ENCODE data around the gene SEMA3D.
A peak's percentile ranks its signal among the peaks of the same experiment; 100 is the strongest.

SEMA3D gene

GRCh38 chr7:85186521-85187241 is at the start of gene SEMA3D:
TSS of gene SEMA3D (minus strand) at chr7:85187056. CDS start at chr7:85121891, 65,165 bp downstream.
- H3K4me1 Mint-ChIP-seq (ENCODE audit: low read depth): peaks cover 7% of the 10 kb centered on the region
- H3K9me3 Mint-ChIP-seq: peaks cover 7% of the 10 kb centered on the region
- H3K4me3 Mint-ChIP-seq: peak within 1 kb of the TSS; percentile 64
- no peak within 1 kb of the TSS for H3K27ac Mint-ChIP-seq
- H3K36me3 Mint-ChIP-seq (ENCODE audit: low read depth): no peaks in the 10 kb centered on the region
- H3K27me3 Mint-ChIP-seq: peaks cover 31% of the 10 kb centered on the region

GRCh38 chr7:85234730-85235129 is 47.9 kb upstream of the SEMA3D start:
- no peaks in the 10 kb centered on the region for H3K27me3 Mint-ChIP-seq
- H3K9me3 Mint-ChIP-seq: peaks cover 3% of the 10 kb centered on the region
- peaks cover 7% of the 10 kb centered on the region for H3K4me1 Mint-ChIP-seq (ENCODE audit: low read depth)

GRCh38 chr7:85232068-85232467 is 45.2 kb upstream of the SEMA3D start:
- no peaks in the 10 kb centered on the region for H3K27me3 Mint-ChIP-seq
- no peaks in the 10 kb centered on the region for H3K36me3 Mint-ChIP-seq (ENCODE audit: low read depth)
- H3K9me3 Mint-ChIP-seq: no peaks in the 10 kb centered on the region
- H3K4me1 Mint-ChIP-seq (ENCODE audit: low read depth): peaks cover 7% of the 10 kb centered on the region
- H3K27ac Mint-ChIP-seq: no peak overlapping the region
- no peak overlapping the region for H3K4me3 Mint-ChIP-seq

More at GRCh38 chr7:85234730-85235129, 47.9 kb upstream of the SEMA3D start:
- Mint-ChIP-seq H3K36me3 (ENCODE audit: low read depth) (no peaks in the 10 kb centered on the region), H3K4me3 (no peak overlapping the region), H3K27ac (no peak overlapping the region)

- Mint-ChIP-seq H3K9me3 (no peaks in the 10 kb centered on the region), H3K27ac (no peak overlapping the region), H3K4me3 (no peak overlapping the region), H3K27me3 (no peaks in the 10 kb centered on the region), H3K36me3 (ENCODE audit: low read depth) (no peaks in the 10 kb centered on the region), H3K4me1 (ENCODE audit: low read depth) (peaks cover 7% of the 10 kb centered on the region)
These were observed 43.8 kb upstream of the SEMA3D start for GRCh38 chr7:85230623-85231022.

GRCh38 chr7:85229544-85229943 is 42.7 kb upstream of the SEMA3D start:
- H3K27me3 Mint-ChIP-seq: no peaks in the 10 kb centered on the region
- H3K4me3 Mint-ChIP-seq: no peak overlapping the region
- no peak overlapping the region for H3K27ac Mint-ChIP-seq
- peaks cover 7% of the 10 kb centered on the region for H3K4me1 Mint-ChIP-seq (ENCODE audit: low read depth)
- H3K36me3 Mint-ChIP-seq (ENCODE audit: low read depth): no peaks in the 10 kb centered on the region
- H3K9me3 Mint-ChIP-seq: no peaks in the 10 kb centered on the region

- H3K4me3 Mint-ChIP-seq: no peak overlapping the region
- H3K27me3 Mint-ChIP-seq: no peaks in the 10 kb centered on the region
- H3K27ac Mint-ChIP-seq: no peak overlapping the region
- peaks cover 7% of the 10 kb centered on the region for H3K4me1 Mint-ChIP-seq (ENCODE audit: low read depth)
- H3K9me3 Mint-ChIP-seq: no peaks in the 10 kb centered on the region
- no peaks in the 10 kb centered on the region for H3K36me3 Mint-ChIP-seq (ENCODE audit: low read depth)
These were observed 39.7 kb upstream of the SEMA3D start for GRCh38 chr7:85226361-85227085.

GRCh38 chr7:85224171-85224570 is 37.3 kb upstream of the SEMA3D start:
- Mint-ChIP-seq H3K36me3 (ENCODE audit: low read depth) (no peaks in the 10 kb centered on the region), H3K27me3 (no peaks in the 10 kb centered on the region), H3K9me3 (no peaks in the 10 kb centered on the region), H3K4me3 (no peak overlapping the region), H3K4me1 (ENCODE audit: low read depth) (no peaks in the 10 kb centered on the region), H3K27ac (no peak overlapping the region)

- H3K27ac Mint-ChIP-seq: no peak overlapping the region
- no peaks in the 10 kb centered on the region for H3K36me3 Mint-ChIP-seq (ENCODE audit: low read depth)
- H3K4me1 Mint-ChIP-seq (ENCODE audit: low read depth): no peaks in the 10 kb centered on the region
- H3K27me3 Mint-ChIP-seq: no peaks in the 10 kb centered on the region
- H3K9me3 Mint-ChIP-seq: no peaks in the 10 kb centered on the region
- H3K4me3 Mint-ChIP-seq: no peak overlapping the region
These were observed 35.7 kb upstream of the SEMA3D start for GRCh38 chr7:85222522-85222921.

- Mint-ChIP-seq H3K36me3 (ENCODE audit: low read depth) (no peaks in the 10 kb centered on the region), H3K27ac (no peak overlapping the region), H3K9me3 (no peaks in the 10 kb centered on the region), H3K27me3 (no peaks in the 10 kb centered on the region), H3K4me3 (no peak overlapping the region), H3K4me1 (ENCODE audit: low read depth) (no peaks in the 10 kb centered on the region)
These were observed 34.9 kb upstream of the SEMA3D start for GRCh38 chr7:85221796-85222195.

GRCh38 chr7:85220651-85221050 is 33.8 kb upstream of the SEMA3D start:
- Mint-ChIP-seq H3K4me3 (no peak overlapping the region), H3K27me3 (no peaks in the 10 kb centered on the region), H3K9me3 (no peaks in the 10 kb centered on the region), H3K27ac (no peak overlapping the region), H3K4me1 (ENCODE audit: low read depth) (no peaks in the 10 kb centered on the region), H3K36me3 (ENCODE audit: low read depth) (no peaks in the 10 kb centered on the region)

- Mint-ChIP-seq H3K27ac (no peak overlapping the region), H3K27me3 (no peaks in the 10 kb centered on the region), H3K4me1 (ENCODE audit: low read depth) (no peaks in the 10 kb centered on the region), H3K9me3 (no peaks in the 10 kb centered on the region), H3K36me3 (ENCODE audit: low read depth) (no peaks in the 10 kb centered on the region), H3K4me3 (no peak overlapping the region)
These were observed 33.2 kb upstream of the SEMA3D start for GRCh38 chr7:85220023-85220422.

- no peaks in the 10 kb centered on the region for H3K36me3 Mint-ChIP-seq (ENCODE audit: low read depth)
- no peaks in the 10 kb centered on the region for H3K9me3 Mint-ChIP-seq
- H3K27me3 Mint-ChIP-seq: no peaks in the 10 kb centered on the region
- no peak overlapping the region for H3K4me3 Mint-ChIP-seq
- no peaks in the 10 kb centered on the region for H3K4me1 Mint-ChIP-seq (ENCODE audit: low read depth)
- no peak overlapping the region for H3K27ac Mint-ChIP-seq
These were observed 30.2 kb upstream of the SEMA3D start for GRCh38 chr7:85217085-85217484.

- Mint-ChIP-seq H3K36me3 (ENCODE audit: low read depth) (no peaks in the 10 kb centered on the region), H3K27ac (no peak overlapping the region), H3K9me3 (no peaks in the 10 kb centered on the region)
These were observed 28.2 kb upstream of the SEMA3D start for GRCh38 chr7:85215098-85215497.

GRCh38 chr7:85213500-85213899 is 26.6 kb upstream of the SEMA3D start:
- Mint-ChIP-seq H3K27ac (no peak overlapping the region), H3K27me3 (no peaks in the 10 kb centered on the region), H3K36me3 (ENCODE audit: low read depth) (no peaks in the 10 kb centered on the region), H3K9me3 (no peaks in the 10 kb centered on the region), H3K4me3 (no peak overlapping the region), H3K4me1 (ENCODE audit: low read depth) (no peaks in the 10 kb centered on the region)

More at GRCh38 chr7:85215098-85215497, 28.2 kb upstream of the SEMA3D start:
- H3K4me1 Mint-ChIP-seq (ENCODE audit: low read depth): no peaks in the 10 kb centered on the region
- no peaks in the 10 kb centered on the region for H3K27me3 Mint-ChIP-seq
- H3K4me3 Mint-ChIP-seq: no peak overlapping the region

GRCh38 chr7:85205754-85206153 is 18.9 kb upstream of the SEMA3D start:
- Mint-ChIP-seq H3K27ac (no peak overlapping the region), H3K36me3 (ENCODE audit: low read depth) (no peaks in the 10 kb centered on the region), H3K4me1 (ENCODE audit: low read depth) (no peaks in the 10 kb centered on the region), H3K27me3 (no peaks in the 10 kb centered on the region), H3K4me3 (no peak overlapping the region), H3K9me3 (peaks cover 10% of the 10 kb centered on the region)

All from stimulated activated naive CD8-positive, alpha-beta T cell treated with anti-CD3 and anti-CD28 coated beads, Interleukin-15, Interleukin-2, amounts not matched to agents 100 ng/mL and 50 ng/mL, for 24 hours (primary cell).